HCT116 (cell line): Measurements from ENCODE around the gene GALNT2. TPM values are rescaled to one million over a fixed set of nuclear protein-coding genes. Genes with fewer than 3 reads are reported as not detected.

Experiments
- ATAC-seq: fragments of 200-7000 bp; cut with Tn5 transposase; 2 replicates; pipeline ENCODE4 v1.9.1; 2020; ENCODE audit warnings: mild to moderate bottlenecking, moderate library complexity
- BruUV-seq: library from RNA; stranded (reverse); fragments of 400-500 nt; replicated peaks from 2 replicates; lab custom pipeline; 2021; lab: Mats Ljungman, UMichigan
- CTCF ChIA-PET: fragments of 300-600 bp; sonication (Branson Sonifier 250); formaldehyde crosslinking; loops from one replicate; lab custom pipeline; 2021; ENCODE audit warnings: antibody characterized with exemption; lab: Charles Lee
- POLR2A ChIA-PET: fragments of 300-600, 350-600 bp; sonication (Branson Sonifier 250); formaldehyde crosslinking; loops from one replicate; lab custom pipeline; 2021; ENCODE audit warnings: antibody characterized with exemption; lab: Charles Lee
- RAD21 ChIA-PET, 2 experiments: fragments of 300-600 bp; sonication (Branson Sonifier 250); formaldehyde crosslinking; loops; one replicate each; lab custom pipeline; 2023; ENCODE audit warnings: low total read pairs in 2 of 2; ENCODE audit not compliant: uncharacterized antibody in 2 of 2, unreplicated experiment in 2 of 2, low non-redundant PET in 1 of 2; lab: Charles Lee
- DNase-seq: peaks from one replicate; pipeline ENCODE4 v3.0.0-alpha.2; 2010; ENCODE audit warnings: low read depth, low spot score
- H2AFZ ChIP-seq: fragments of 200-600 bp; shearing (Covaris generic), sonication (generic); 2 replicates; pipeline ENCODE4 v1.6.1; 2017; ENCODE audit warnings: low read depth, mixed run types, mixed read lengths, antibody characterized with exemption, low read length; ENCODE audit not compliant: poor library complexity, severe bottlenecking
- H3K27ac ChIP-seq: 2 replicates; pipeline ENCODE4 v1.5.1; 2012; ENCODE audit warnings: low read depth, low read length
- H3K27me3 ChIP-seq: fragments of 200-600 bp; sonication (generic); 2 replicates; pipeline ENCODE4 v1.6.1; 2016; ENCODE audit warnings: mixed run types, low read length, mixed read lengths; ENCODE audit not compliant: insufficient read depth
- H3K36me3 ChIP-seq, 2 experiments: fragments of 200-500 bp in 1 of 2; fragments of 200-600 bp in 1 of 2; sonication (Bioruptor generic) in 1 of 2; sonication (generic) in 1 of 2; 2 replicates each; pipeline versions ENCODE4 v1.5.1 to v1.6.1; 2014 to 2016; ENCODE audit warnings: low read length in 2 of 2, inconsistent platforms in 1 of 2, mixed read lengths in 1 of 2, mixed run types in 1 of 2; ENCODE audit not compliant: insufficient read depth in 2 of 2, control insufficient read depth in 1 of 2
- H3K4me1 ChIP-seq, 2 experiments: fragments of 200-600 bp in 1 of 2; sonication (generic) in 1 of 2; 2 replicates each; pipeline versions ENCODE4 v1.5.1 to v1.6.1; 2012 to 2017; ENCODE audit warnings: low read length in 2 of 2, inconsistent platforms in 1 of 2, mild to moderate bottlenecking in 1 of 2, mixed read lengths in 1 of 2, mixed run types in 1 of 2, moderate library complexity in 1 of 2; ENCODE audit not compliant: insufficient read depth in 2 of 2, control insufficient read depth in 1 of 2
- H3K4me2 ChIP-seq: fragments of 200-600 bp; sonication (generic); 2 replicates; pipeline ENCODE4 v1.6.1; 2017; ENCODE audit warnings: mixed run types, low read length, mixed read lengths
- H3K4me3 ChIP-seq, 2 experiments: fragments of 200-600 bp in 1 of 2; sonication (generic) in 1 of 2; replicated peaks in 1 of 2; 2 replicates each; pipeline ENCODE4 v1.5.1; 2011 to 2016; ENCODE audit warnings: low read length in 2 of 2, control low read depth in 1 of 2, low read depth in 1 of 2, mild to moderate bottlenecking in 1 of 2, mixed read lengths in 1 of 2, mixed run types in 1 of 2
- H3K79me2 ChIP-seq: fragments of 200-600 bp; sonication (generic); 2 replicates; pipeline ENCODE4 v1.6.1; 2017; ENCODE audit warnings: mild to moderate bottlenecking, mixed run types, low read length, moderate library complexity, mixed read lengths; ENCODE audit not compliant: insufficient read depth
- H3K9ac ChIP-seq: fragments of 200-600 bp; sonication (generic); 2 replicates; pipeline ENCODE4 v1.6.1; 2016; ENCODE audit warnings: low read length, mixed read lengths
- H3K9me2 ChIP-seq: fragments of 200-600 bp; sonication (generic), shearing (Covaris generic); 2 replicates; pipeline ENCODE4 v1.6.1; 2017; ENCODE audit warnings: mixed run types, mild to moderate bottlenecking, moderate library complexity; ENCODE audit not compliant: insufficient read depth
- H3K9me3 ChIP-seq, 2 experiments: fragments of 200-500 bp in 1 of 2; fragments of 200-600 bp in 1 of 2; sonication (Bioruptor generic) in 1 of 2; sonication (generic) in 1 of 2; 2 replicates each; pipeline ENCODE4 v1.6.1; 2014 to 2017; ENCODE audit warnings: low read length in 2 of 2, mixed read lengths in 2 of 2, inconsistent platforms in 1 of 2, low read depth in 1 of 2, mild to moderate bottlenecking in 1 of 2, mixed run types in 1 of 2, moderate library complexity in 1 of 2; ENCODE audit not compliant: control insufficient read depth in 1 of 2, insufficient read depth in 1 of 2
- H4K20me1 ChIP-seq: fragments of 200-600 bp; sonication (generic), shearing (Covaris generic); 2 replicates; pipeline ENCODE4 v1.6.1; 2017; ENCODE audit warnings: mixed run types, mild to moderate bottlenecking, moderate library complexity; ENCODE audit not compliant: insufficient read depth
- ATF3 ChIP-seq: IDR thresholded peaks from 2 replicates; pipeline ENCODE4 v1.6.1; 2012
- CBX3 ChIP-seq: IDR thresholded peaks from 2 replicates; pipeline ENCODE4 v1.6.1; 2012; ENCODE audit warnings: low read depth
- CEBPB ChIP-seq: IDR thresholded peaks from 2 replicates; pipeline ENCODE4 v1.6.1; 2012; ENCODE audit warnings: low read depth
- EGR1 ChIP-seq: IDR thresholded peaks from 2 replicates; pipeline ENCODE4 v1.6.1; 2012; ENCODE audit warnings: low read depth
- EZH2 ChIP-seq: fragments of 200-600 bp; sonication (generic); IDR thresholded peaks from 2 replicates; pipeline ENCODE4 v1.6.1; 2017; ENCODE audit warnings: antibody characterized with exemption, mixed run types
- EZH2phosphoT487 ChIP-seq: fragments of 200-600 bp; IDR thresholded peaks from 2 replicates; pipeline ENCODE4 v1.6.1; 2018; ENCODE audit warnings: antibody characterized with exemption, borderline replicate concordance
- FOSL1 ChIP-seq: IDR thresholded peaks from 2 replicates; pipeline ENCODE4 v1.6.1; 2012; ENCODE audit warnings: low read depth
- JUND ChIP-seq: IDR thresholded peaks from 2 replicates; pipeline ENCODE4 v1.6.1; 2012
- POLR2AphosphoS5 ChIP-seq: IDR thresholded peaks from 2 replicates; pipeline ENCODE4 v1.6.1; 2011; ENCODE audit warnings: mild to moderate bottlenecking, low read depth, low read length, moderate library complexity
- RAD21 ChIP-seq: IDR thresholded peaks from 2 replicates; pipeline ENCODE4 v1.6.1; 2012; ENCODE audit warnings: low read depth, mild to moderate bottlenecking
- SIN3A ChIP-seq: IDR thresholded peaks from 2 replicates; pipeline ENCODE4 v1.6.1; 2012; ENCODE audit warnings: low read depth
- SP1 ChIP-seq: IDR thresholded peaks from 2 replicates; pipeline ENCODE4 v1.6.1; 2012; ENCODE audit warnings: low read depth
- SRF ChIP-seq: IDR thresholded peaks from 2 replicates; pipeline ENCODE4 v1.6.1; 2012; ENCODE audit warnings: low read depth
- TCF7L2 ChIP-seq: IDR thresholded peaks from 2 replicates; pipeline ENCODE4 v1.7.0; 2011; ENCODE audit warnings: borderline replicate concordance, inconsistent platforms; ENCODE audit not compliant: insufficient read depth, insufficient read length; ENCODE audit errors: extremely low read depth
- ZBTB33 ChIP-seq: IDR thresholded peaks from 2 replicates; pipeline ENCODE4 v1.6.1; 2011; ENCODE audit warnings: mild to moderate bottlenecking, low read length, moderate library complexity; ENCODE audit not compliant: insufficient replicate concordance; ENCODE audit errors: extremely low read depth
- ZNF274 ChIP-seq: fragments of 200-500 bp; sonication (Bioruptor generic); IDR thresholded peaks from 2 replicates; pipeline ENCODE4 v1.6.1; 2014; ENCODE audit warnings: mild to moderate bottlenecking, low read depth, low read length, inconsistent platforms
- intact Hi-C: fragments of 100-400 bp; cut with micrococcal nuclease; formaldehyde crosslinking; loops from 2 replicates; pipeline ENCODE4 v1.10.0; 2022
- total RNA-seq: library from RNA; stranded (reverse); gene quantifications from one replicate; pipeline ENCODE4 v1.2.1, GENCODE V29; 2021; ENCODE audit not compliant: unreplicated experiment
- TF ChIP-seq, protein P1 (sequence below), 3 experiments: fragments of 200-600 bp in 1 of 3; sonication (generic) in 1 of 3; IDR thresholded peaks in 2 of 3; conservative IDR thresholded peaks in 1 of 3; 2 replicates each; pipeline ENCODE4 v1.5.1; 2012 to 2017; ENCODE audit warnings: low read depth in 2 of 3, low read length in 2 of 3, antibody characterized with exemption in 1 of 3, borderline replicate concordance in 1 of 3, control low read depth in 1 of 3, mild to moderate bottlenecking in 1 of 3, mixed read lengths in 1 of 3, mixed run types in 1 of 3, moderate library complexity in 1 of 3; ENCODE audit not compliant: insufficient read depth in 1 of 3

Gene GALNT2
- total RNA-seq, 1 experiment from 2014 or later: 40.8 TPM

GRCh38 chr1:230144010-230144614, 77.1 kb downstream of the GALNT2 start:
- TF ChIP-seq JUND (no peak), SP1 (no peak), CEBPB (no peak), ATF3 (no peak), EZH2 (no peak), SRF (no peak), FOSL1 (no peak), CBX3 (no peak), SIN3A (no peak), EGR1 (no peak), ZNF274 (no peak), RAD21 (no peak), EZH2phosphoT487 (no peak), ZBTB33 (no peak), TCF7L2 (no peak), POLR2AphosphoS5 (no peak)
- TF ChIP-seq, protein P1, sequence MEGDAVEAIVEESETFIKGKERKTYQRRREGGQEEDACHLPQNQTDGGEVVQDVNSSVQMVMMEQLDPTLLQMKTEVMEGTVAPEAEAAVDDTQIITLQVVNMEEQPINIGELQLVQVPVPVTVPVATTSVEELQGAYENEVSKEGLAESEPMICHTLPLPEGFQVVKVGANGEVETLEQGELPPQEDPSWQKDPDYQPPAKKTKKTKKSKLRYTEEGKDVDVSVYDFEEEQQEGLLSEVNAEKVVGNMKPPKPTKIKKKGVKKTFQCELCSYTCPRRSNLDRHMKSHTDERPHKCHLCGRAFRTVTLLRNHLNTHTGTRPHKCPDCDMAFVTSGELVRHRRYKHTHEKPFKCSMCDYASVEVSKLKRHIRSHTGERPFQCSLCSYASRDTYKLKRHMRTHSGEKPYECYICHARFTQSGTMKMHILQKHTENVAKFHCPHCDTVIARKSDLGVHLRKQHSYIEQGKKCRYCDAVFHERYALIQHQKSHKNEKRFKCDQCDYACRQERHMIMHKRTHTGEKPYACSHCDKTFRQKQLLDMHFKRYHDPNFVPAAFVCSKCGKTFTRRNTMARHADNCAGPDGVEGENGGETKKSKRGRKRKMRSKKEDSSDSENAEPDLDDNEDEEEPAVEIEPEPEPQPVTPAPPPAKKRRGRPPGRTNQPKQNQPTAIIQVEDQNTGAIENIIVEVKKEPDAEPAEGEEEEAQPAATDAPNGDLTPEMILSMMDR (IDR thresholded peaks at IDR 0.05 in 2 of 3, conservative IDR thresholded peaks at IDR 0.05 in 1 of 3; ENCODE audit: borderline replicate concordance in 1 of 3, insufficient read depth in 1 of 3, low read depth in 2 of 3, low read length in 2 of 3): no peak
- Histone ChIP-seq H3K4me1 (no peaks in the 10 kb centered on the region), H3K9me2 (no peaks in the 10 kb centered on the region), H3K4me3 (no peak overlapping the region), H3K27ac (no peak overlapping the region), H3K36me3 (no peaks in the 10 kb centered on the region), H3K9me3 (no peaks in the 10 kb centered on the region), H3K79me2 (peaks cover 8% of the 10 kb centered on the region; the same call in 1 of the 2 replicates), H3K27me3 (no peaks in the 10 kb centered on the region), H3K9ac (no peak overlapping the region), H2AFZ (no peak overlapping the region), H3K4me2 (no peak overlapping the region), H4K20me1 (no peaks in the 10 kb centered on the region)
- ATAC-seq: no peak
- no TSS peak for BruUV-seq
- POLR2A ChIA-PET: no interaction called here
- no peak for DNase-seq
- RAD21 ChIA-PET: no interaction called here
- intact Hi-C loops: no loop called here
- CTCF ChIA-PET: no interaction called here
